ENCODE results near the gene RNF13.
A peak's percentile ranks its signal among the peaks of the same experiment; 100 is the strongest.
"Not testable (repeated sequence)": the region's sequence is repeated elsewhere in the genome, so short reads cannot be mapped to it uniquely, and the experiment has no call there.

The RNF13 gene

GRCh38 chr3:149844091-149844490, 31.1 kb downstream of the RNF13 start:
- DNase-seq, result no peak

- DNase-seq, result no peak
Observed at GRCh38 chr3:149845570-149846244, 32.7 kb downstream of the RNF13 start.

GRCh38 chr3:149848238-149848637, 35.2 kb downstream of the RNF13 start:
- DNase-seq, result no peak

GRCh38 chr3:149848688-149849087, 35.7 kb downstream of the RNF13 start:
- DNase-seq, result no peak

- no peak for DNase-seq
Observed at GRCh38 chr3:149850787-149851584, 38.0 kb downstream of the RNF13 start.

GRCh38 chr3:149858911-149859310, 45.9 kb downstream of the RNF13 start:
- no peak for DNase-seq

GRCh38 chr3:149860881-149861280, 47.9 kb downstream of the RNF13 start:
- no peak for DNase-seq

GRCh38 chr3:149867563-149867962, 54.5 kb downstream of the RNF13 start:
- no peak for DNase-seq

GRCh38 chr3:149871855-149872254, 58.8 kb downstream of the RNF13 start:
- DNase-seq, result no peak

GRCh38 chr3:149872589-149872988, 59.6 kb downstream of the RNF13 start:
- no peak for DNase-seq

GRCh38 chr3:149877668-149878067, 64.7 kb downstream of the RNF13 start:
- no peak for DNase-seq

- DNase-seq, result no peak
Observed at GRCh38 chr3:149879872-149880271, 66.9 kb downstream of the RNF13 start.

GRCh38 chr3:149881879-149882278, 68.9 kb downstream of the RNF13 start:
- no peak for DNase-seq

GRCh38 chr3:149883134-149883533, 70.1 kb downstream of the RNF13 start:
- DNase-seq, result no peak

- not testable (repeated sequence) for DNase-seq
Observed at GRCh38 chr3:149883860-149884259, 70.8 kb downstream of the RNF13 start.

GRCh38 chr3:149884848-149885247, 71.8 kb downstream of the RNF13 start:
- DNase-seq, result peak; percentile 52

- no peak for DNase-seq
Observed at GRCh38 chr3:149886957-149887356, 73.9 kb downstream of the RNF13 start.

- DNase-seq, result no peak
Observed at GRCh38 chr3:149891621-149892020, 78.6 kb downstream of the RNF13 start.

GRCh38 chr3:149892371-149892770, 79.4 kb downstream of the RNF13 start:
- no peak for DNase-seq

GRCh38 chr3:149894205-149894604, 81.2 kb downstream of the RNF13 start:
- DNase-seq, result no peak

- no peak for DNase-seq
Observed at GRCh38 chr3:149895339-149895738, 82.3 kb downstream of the RNF13 start.

GRCh38 chr3:149895769-149896168, 82.8 kb downstream of the RNF13 start:
- no peak for DNase-seq

GRCh38 chr3:149898771-149899170, 85.8 kb downstream of the RNF13 start:
- DNase-seq, result no peak

- no peak for DNase-seq
Observed at GRCh38 chr3:149900322-149900721, 87.3 kb downstream of the RNF13 start.

GRCh38 chr3:149901770-149902169, 88.8 kb downstream of the RNF13 start:
- no peak for DNase-seq

Measured in NCI-H774 (cell line).